Mesothelial cell of epicardium (in vitro differentiated cells): ENCODE measurements around the gene MS4A6E. TPM values are rescaled to one million over a fixed set of nuclear protein-coding genes. Genes with fewer than 3 reads are reported as not detected.

Experiments used
- DNase-seq, 2 experiments: peaks; one replicate each; pipeline ENCODE4 v3.0.0; 2021; ENCODE audit warnings: low spot score in 2 of 2; ENCODE audit not compliant: unreplicated experiment in 2 of 2
- H3K27ac Mint-ChIP-seq: 2 replicates; pipeline ENCODE4 v1.8.0; 2021; ENCODE audit warnings: mixed read lengths
- H3K27me3 Mint-ChIP-seq: 2 replicates; pipeline ENCODE4 v1.8.0; 2021; ENCODE audit warnings: low read depth, mixed read lengths
- H3K36me3 Mint-ChIP-seq: 2 replicates; pipeline ENCODE4 v1.8.0; 2021; ENCODE audit warnings: mixed read lengths
- H3K4me1 Mint-ChIP-seq: 2 replicates; pipeline ENCODE4 v1.8.0; 2021; ENCODE audit warnings: mixed read lengths
- H3K4me3 Mint-ChIP-seq: 2 replicates; pipeline ENCODE4 v1.8.0; 2021; ENCODE audit warnings: mild to moderate bottlenecking, moderate library complexity, mixed read lengths
- H3K9me3 Mint-ChIP-seq: 2 replicates; pipeline ENCODE4 v1.8.0; 2021; ENCODE audit warnings: mixed read lengths
- CTCF ChIP-seq: fragments of 200-600 bp; sonication (generic); IDR thresholded peaks from one replicate; pipeline ENCODE4 v1.5.0; 2021; ENCODE audit warnings: antibody characterized with exemption; ENCODE audit not compliant: unreplicated experiment
- total RNA-seq: library from RNA; stranded (reverse); gene quantifications from 3 replicates; pipeline ENCODE4 v1.2.1, GENCODE V29; 2021

MS4A6E gene
- total RNA-seq, 1 donor from 2014 or later = not detected

DNA sequence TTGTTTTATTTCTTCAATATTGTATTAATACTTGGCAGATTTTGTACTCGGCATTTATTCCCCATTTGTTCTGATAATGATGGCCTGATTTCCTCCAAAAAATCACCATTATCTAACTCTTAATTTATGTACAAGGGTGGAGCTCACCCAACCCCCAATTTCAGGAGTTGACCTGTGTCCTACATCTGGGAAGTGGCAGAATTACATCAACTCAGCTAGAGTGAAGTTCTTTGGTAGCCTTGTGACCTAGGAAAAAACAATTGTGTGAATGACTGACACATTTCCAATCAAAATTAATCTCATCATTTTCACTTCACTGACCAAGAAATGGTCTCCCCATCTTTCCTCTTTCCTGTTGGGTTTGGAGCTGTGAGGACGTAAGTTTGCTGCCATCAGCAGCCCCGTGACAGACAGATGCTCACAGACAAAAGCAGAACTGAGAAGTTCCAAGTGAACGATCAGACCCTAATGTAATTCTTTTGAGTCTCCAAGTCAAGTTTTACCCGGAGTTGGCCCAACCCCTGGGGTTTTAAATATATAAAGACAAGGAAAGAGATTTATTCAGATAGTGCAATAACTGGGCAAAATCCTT lies 16.6 kb upstream of the MS4A6E start:
- H3K27me3 Mint-ChIP-seq = no peaks in the 10 kb centered on the region
- no peak overlapping the region for H3K4me3 Mint-ChIP-seq
- no peaks in the 10 kb centered on the region for H3K9me3 Mint-ChIP-seq
- DNase-seq = no peak
- no peaks in the 10 kb centered on the region for H3K36me3 Mint-ChIP-seq
- no peak for TF ChIP-seq CTCF
- no peak overlapping the region for H3K27ac Mint-ChIP-seq
- H3K4me1 Mint-ChIP-seq = no peaks in the 10 kb centered on the region

DNA sequence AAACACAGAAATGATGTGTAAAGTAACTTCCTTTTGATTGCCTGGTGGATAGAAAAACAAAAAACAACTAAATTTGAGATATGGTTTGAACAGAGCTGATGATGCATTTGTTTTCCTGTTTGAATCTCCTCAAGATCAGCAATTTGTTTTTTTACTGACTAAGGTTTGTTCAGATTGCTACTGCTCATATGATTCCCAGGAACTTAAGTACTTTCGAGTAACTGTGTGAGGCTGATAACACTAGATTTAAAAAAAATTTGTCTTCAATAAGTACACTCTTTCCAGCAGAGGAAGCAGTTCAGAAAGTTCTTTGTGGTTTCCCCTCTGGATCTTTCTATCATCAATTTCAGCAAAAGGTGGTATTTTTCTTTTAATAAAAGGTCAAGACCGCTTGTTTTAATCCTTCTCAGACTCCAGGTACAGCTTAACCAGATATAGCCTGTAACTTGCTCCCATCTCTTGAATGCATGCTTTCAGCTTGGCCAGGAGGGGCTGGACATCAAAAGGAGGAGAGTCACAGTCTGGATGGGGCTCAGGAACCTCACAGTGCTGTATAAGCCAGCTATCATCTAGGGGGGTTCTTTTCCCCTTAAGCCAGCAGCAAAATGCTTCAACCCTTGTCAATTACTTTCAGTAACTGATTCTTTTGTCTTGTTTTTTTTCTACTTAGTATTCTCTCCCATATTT lies 12.3 kb upstream of the MS4A6E start:
- H3K36me3 Mint-ChIP-seq = no peaks in the 10 kb centered on the region

DNA sequence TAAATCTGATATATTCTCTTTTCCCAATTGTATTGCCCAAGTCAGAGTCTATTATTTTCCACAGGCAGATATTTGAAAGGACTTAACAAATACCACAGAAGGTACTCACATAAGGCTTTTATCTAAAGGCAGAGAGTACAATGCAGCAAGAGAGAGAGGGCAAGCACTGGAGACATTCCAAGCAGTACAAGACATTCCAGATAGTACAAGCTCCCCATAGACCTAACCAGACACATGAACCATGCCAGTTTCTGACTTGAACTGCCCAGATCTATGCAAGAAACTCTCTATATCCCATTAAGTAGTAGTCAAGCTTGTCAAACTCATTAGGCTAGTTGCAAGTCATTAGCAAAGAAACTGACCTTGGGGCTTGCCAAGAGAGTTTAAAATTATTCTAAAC lies 11.2 kb upstream of the MS4A6E start:
- TF ChIP-seq CTCF = no peak
- Mint-ChIP-seq H3K9me3 (peaks cover 9% of the 10 kb centered on the region), H3K27me3 (no peaks in the 10 kb centered on the region), H3K4me1 (no peaks in the 10 kb centered on the region), H3K36me3 (no peaks in the 10 kb centered on the region), H3K27ac (no peak overlapping the region), H3K4me3 (no peak overlapping the region)
- no peak for DNase-seq

More for the DNA sequence above, 12.3 kb upstream of the MS4A6E start:
- Mint-ChIP-seq H3K4me3 (no peak overlapping the region), H3K9me3 (peaks cover 2% of the 10 kb centered on the region), H3K27ac (no peak overlapping the region), H3K27me3 (no peaks in the 10 kb centered on the region), H3K4me1 (no peaks in the 10 kb centered on the region)
- DNase-seq = no peak
- TF ChIP-seq CTCF = no peak

- Mint-ChIP-seq H3K27ac (no peak overlapping the region), H3K4me3 (no peak overlapping the region), H3K4me1 (no peaks in the 10 kb centered on the region), H3K36me3 (no peaks in the 10 kb centered on the region), H3K27me3 (no peaks in the 10 kb centered on the region), H3K9me3 (peaks cover 9% of the 10 kb centered on the region)
- no peak for DNase-seq
- TF ChIP-seq CTCF = no peak
Measured at GRCh38 chr11:60316317-60316716, 10.7 kb upstream of the MS4A6E start.

- Mint-ChIP-seq H3K27ac (no peak overlapping the region), H3K9me3 (peaks cover 21% of the 10 kb centered on the region), H3K4me1 (no peaks in the 10 kb centered on the region), H3K27me3 (no peaks in the 10 kb centered on the region), H3K36me3 (no peaks in the 10 kb centered on the region), H3K4me3 (no peak overlapping the region)
- DNase-seq = no peak
- no peak for TF ChIP-seq CTCF
Measured at GRCh38 chr11:60318726-60319125, 8.3 kb upstream of the MS4A6E start.
